GM21786 (cell line): ENCODE data around the gene EVL.

Experiments
- ATAC-seq: cut with Tn5 transposase; IDR thresholded peaks from one replicate; pipeline ENCODE4 v1.9.1; 2021; ENCODE audit not compliant: unreplicated experiment

The EVL gene

DNA sequence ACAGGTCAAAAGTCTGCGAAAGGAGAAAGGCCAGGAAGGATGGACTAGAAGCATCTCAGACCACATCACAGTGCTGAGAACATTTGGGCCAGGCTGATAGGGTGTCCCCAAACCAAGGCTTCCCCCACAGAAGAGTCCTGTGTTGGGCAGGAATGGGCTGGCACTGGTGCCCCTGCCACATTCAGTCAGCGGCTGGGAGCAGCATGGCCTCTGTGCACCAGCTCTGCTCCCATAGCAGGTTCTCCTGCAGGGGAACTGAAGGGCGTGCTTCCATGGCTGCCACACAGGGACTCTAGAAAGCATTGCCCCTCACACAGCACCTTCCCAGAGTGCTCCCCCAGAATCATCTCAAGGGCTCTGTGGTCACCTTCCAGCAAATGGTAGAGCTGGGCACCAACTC is 17.5 kb downstream of the EVL start:
- no peak for ATAC-seq

GRCh38 chr14:100083706-100084105 is 18.5 kb downstream of the EVL start:
- no peak for ATAC-seq

- no peak for ATAC-seq
These were observed 19.4 kb downstream of the EVL start for GRCh38 chr14:100084591-100084990.

- ATAC-seq, result no peak
These were observed 20.2 kb downstream of the EVL start for GRCh38 chr14:100085462-100085861.

DNA sequence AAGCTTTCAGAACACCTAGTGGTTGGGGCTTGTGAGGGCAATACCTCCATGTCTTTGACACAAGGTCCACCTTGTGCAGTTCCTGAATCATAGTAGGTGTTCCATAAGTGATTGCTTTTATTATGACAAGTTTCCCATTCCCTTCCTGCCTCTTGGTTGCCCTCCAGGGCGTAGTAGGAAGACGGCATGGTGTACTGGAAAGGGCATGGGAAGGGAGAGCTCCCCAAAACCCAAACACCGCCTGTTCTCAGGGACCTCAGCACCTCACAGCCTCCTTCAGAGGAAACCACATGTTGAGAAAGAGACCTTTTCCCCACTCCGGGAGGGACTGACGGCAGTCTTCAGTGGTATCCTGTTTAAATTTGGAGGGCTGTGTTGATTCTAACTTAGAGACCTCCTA is 21.1 kb downstream of the EVL start:
- no peak for ATAC-seq

GRCh38 chr14:100088226-100088625 is 23.0 kb downstream of the EVL start:
- no peak for ATAC-seq

DNA sequence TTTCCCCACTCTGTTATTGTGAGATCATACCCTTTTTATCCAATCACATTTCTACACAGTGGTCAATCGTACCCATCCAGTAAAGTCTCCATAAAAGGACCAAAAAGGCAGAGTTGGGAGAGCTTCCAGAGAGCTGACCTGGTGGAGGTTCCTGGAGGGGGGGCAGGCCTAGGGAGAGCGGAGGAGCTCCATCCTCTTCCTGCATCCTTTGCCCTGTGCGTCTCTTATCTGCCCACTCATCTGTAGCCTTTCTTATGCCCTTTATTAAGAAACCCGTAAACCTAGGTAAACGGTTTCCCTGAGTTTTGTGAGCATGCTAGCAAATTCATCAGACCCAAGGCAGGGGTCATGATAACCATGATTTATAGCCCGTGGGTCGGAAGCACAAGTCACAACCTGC is 26.2 kb downstream of the EVL start:
- no peak for ATAC-seq

GRCh38 chr14:100092832-100093231 is 27.6 kb downstream of the EVL start:
- ATAC-seq, result no peak

- no peak for ATAC-seq
These were observed 28.1 kb downstream of the EVL start for GRCh38 chr14:100093319-100093718.

DNA sequence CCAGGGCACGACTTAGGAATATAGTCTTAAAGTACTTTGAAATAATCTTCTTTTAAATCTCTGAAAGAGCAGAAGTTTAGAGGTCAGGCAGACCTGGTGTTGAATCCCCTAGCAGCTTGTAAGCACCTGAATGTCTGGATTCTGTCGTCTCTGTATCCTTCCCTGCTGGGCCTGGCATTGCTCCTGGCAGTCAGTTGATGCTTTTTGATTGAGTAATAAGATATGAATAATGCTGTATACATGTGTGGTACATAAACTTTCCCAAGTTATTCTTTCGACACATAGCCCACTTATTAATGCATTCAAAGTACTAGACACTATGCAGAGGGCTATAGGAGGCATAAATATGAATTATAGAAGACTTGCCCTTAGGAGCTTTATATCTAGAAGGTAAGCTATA is 31.4 kb downstream of the EVL start:
- no peak for ATAC-seq

DNA sequence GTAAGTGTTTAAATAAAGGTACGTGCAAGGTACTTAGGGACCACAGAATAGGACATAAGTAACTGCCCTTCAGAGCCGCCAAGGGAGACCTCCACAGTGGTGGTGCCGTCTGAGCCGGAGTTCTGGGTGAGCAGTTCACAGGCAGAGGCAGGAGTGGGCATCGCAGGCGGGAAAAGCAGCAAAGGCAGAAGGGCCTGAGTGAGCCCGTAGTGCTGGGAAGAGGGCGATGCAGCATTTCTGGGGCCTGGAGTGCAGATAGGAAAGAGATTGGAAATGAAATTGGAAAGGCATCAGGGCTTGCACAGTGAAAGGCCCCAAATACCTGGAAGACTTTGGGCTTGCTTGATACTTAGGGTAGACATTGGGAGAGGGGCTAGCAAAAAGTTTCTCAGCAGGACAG is 32.9 kb downstream of the EVL start:
- ATAC-seq, result no peak

DNA sequence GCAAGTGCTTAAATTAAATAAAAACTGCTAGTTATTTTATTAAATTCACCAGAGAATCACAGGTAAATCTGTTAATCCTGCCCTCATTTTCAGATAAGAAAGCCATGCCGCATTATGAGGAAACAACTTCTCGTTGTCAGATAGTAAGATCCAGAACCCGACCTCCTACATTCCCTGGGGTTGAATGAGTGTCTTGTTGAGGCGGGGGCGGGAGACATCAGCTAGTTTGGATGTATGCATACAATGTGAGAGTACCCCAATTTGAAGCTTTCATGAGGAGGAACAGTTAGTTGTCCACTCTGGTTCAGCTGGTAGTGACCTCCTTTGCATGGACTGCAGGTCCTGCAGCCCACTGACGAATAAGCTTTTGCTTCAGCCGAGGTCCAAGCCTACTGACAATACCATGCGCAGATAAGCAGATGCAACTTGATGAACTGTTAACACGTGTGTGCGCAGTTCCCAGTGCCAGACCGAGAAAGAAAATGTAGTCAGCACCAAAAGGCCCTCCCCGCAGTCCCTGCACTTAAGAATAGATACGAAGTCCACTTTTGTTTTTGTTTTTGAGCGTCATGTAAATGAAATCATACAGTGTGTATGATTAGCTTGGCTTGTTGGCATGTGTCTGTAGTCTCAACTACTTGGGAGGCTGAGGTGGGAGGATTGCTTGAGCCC is 34.9 kb downstream of the EVL start:
- no peak for ATAC-seq

- ATAC-seq, result no peak
These were observed 37.0 kb downstream of the EVL start for GRCh38 chr14:100102156-100102785.

GRCh38 chr14:100103250-100104005 is 38.2 kb downstream of the EVL start:
- ATAC-seq, result no peak

- ATAC-seq, result no peak
These were observed 38.8 kb downstream of the EVL start for GRCh38 chr14:100104006-100104352.

GRCh38 chr14:100104523-100105300 is 39.5 kb downstream of the EVL start:
- ATAC-seq, result no peak

DNA sequence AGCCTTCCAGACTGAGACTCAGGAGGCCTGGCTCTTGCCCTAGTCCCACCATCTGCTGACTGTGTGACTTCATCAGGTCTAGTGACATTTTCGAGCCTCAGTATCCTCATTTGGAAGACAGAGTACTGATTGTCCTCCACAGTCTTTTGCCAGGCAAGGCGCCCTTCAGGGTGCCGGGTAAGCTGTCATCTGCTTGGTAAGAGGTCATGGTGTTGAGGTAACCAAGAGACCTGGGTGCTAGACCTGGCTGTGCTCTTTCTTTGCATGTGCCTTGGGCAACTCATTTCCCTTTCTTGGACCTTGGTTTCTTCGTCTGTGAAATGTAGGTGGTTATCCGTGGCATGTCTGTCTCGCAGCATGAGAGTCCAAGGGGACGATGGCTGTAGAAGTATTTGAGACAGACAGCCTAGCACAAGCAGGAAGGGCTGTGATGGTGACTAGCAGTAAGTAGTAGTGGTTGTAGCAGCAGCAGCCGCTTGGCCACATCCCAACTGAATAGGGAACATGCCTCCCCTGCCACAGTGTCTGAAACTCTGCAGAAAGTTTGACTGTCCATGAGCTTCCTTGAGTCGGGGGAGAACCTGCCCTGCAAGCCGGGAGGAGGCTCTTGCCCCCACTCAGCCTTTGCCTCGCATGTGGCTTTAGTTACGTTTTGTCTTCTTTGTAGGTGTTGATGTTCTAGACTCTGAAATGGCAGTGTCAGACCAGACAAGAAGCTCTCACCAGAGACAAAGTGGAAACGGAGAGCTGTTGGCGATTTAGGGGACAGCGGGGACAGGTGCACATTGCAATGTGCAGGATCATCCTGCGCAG is 40.3 kb downstream of the EVL start:
- no peak for ATAC-seq

DNA sequence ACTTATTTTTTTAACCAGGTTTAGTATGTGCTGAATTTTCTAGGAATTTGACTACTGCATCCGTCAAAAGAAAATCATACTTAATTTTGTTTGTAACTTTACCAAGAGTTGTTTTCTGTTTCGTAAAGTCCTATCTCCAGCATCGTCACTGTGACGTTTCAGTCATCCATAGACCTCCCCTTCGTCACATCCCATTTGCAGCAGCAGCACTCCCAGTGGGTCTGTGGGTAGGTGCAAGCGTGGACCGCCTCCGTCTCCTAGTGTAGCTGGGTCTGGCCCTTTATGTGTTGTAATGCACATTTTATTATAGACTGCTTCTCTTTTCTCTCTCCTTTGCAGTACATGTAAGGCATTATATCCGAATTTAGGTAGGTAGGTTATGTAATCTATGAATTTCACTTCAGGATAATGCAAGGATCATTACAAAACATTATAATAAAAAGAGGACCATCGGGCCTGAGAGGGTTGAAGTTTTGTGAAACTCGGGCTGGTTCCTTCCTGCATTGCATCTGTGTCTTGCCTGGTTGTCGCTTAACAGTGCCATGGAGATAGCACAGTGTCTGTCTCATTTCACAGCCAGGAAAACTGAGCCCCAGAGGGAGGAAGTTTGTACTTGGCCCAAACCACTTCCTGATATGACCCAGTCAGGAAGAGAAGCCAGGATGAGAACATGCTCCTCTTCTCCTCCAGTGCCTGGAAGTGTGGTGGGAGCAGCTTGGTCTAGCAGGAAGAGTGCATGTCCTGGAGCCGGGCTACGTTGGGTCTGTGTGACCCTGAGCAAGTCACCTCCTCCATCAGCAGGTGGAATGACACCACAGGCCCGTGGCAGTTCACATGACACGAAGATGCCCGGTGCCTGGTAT is 41.3 kb downstream of the EVL start:
- no peak for ATAC-seq

- ATAC-seq, result no peak
These were observed 42.0 kb downstream of the EVL start for GRCh38 chr14:100107236-100107635.
